RWPE2 (cell line): ENCODE data around the gene FOXA1.

Experiments
- ATAC-seq: fragments of 200-7000 bp; cut with Tn5 transposase; 3 replicates; pipeline ENCODE4 v1.9.1; 2021; ENCODE audit warnings: low read depth
- DNase-seq: peaks from one replicate; pipeline ENCODE4 v3.0.0-alpha.2; 2020; ENCODE audit warnings: low spot score
- H3K27ac ChIP-seq: fragments of 450-650 bp; 2 replicates; pipeline ENCODE4 v1.5.1; 2017; ENCODE audit warnings: mild to moderate bottlenecking; ENCODE audit not compliant: poor library complexity, severe bottlenecking
- H3K27me3 ChIP-seq: fragments of 250-450 bp; sonication (Bioruptor Pico); 2 replicates; pipeline ENCODE4 v1.5.1; 2021; ENCODE audit warnings: mild to moderate bottlenecking, moderate library complexity; ENCODE audit not compliant: insufficient read depth, poor library complexity, severe bottlenecking
- H3K36me3 ChIP-seq: fragments of 250-450 bp; sonication (Bioruptor Pico); 2 replicates; pipeline ENCODE4 v1.5.1; 2020; ENCODE audit warnings: low read depth, mild to moderate bottlenecking, moderate library complexity
- H3K4me1 ChIP-seq: fragments of 250-450 bp; sonication (Bioruptor Pico); 2 replicates; pipeline ENCODE4 v1.5.1; 2021; ENCODE audit warnings: mild to moderate bottlenecking, moderate library complexity; ENCODE audit not compliant: insufficient read depth, poor library complexity, severe bottlenecking
- H3K4me3 ChIP-seq: fragments of 250-450 bp; sonication (Bioruptor Pico); 2 replicates; pipeline ENCODE4 v1.5.1; 2021; ENCODE audit warnings: mild to moderate bottlenecking, moderate library complexity; ENCODE audit not compliant: severe bottlenecking
- H3K9me3 ChIP-seq: fragments of 250-450 bp; sonication (Bioruptor Pico); 2 replicates; pipeline ENCODE4 v1.5.1; 2021; ENCODE audit warnings: mild to moderate bottlenecking, moderate library complexity; ENCODE audit not compliant: severe bottlenecking
- CTCF ChIP-seq: fragments of 450-650 bp; IDR thresholded peaks from one replicate; pipeline ENCODE4 v1.5.1; 2017; ENCODE audit warnings: mild to moderate bottlenecking, moderate library complexity; ENCODE audit not compliant: poor library complexity, severe bottlenecking

Gene FOXA1

GRCh38 chr14:37616853-37617252, 21.8 kb upstream of the FOXA1 start:
- H3K36me3 ChIP-seq: no peaks in the 10 kb centered on the region
- no peak for DNase-seq
- H3K27me3 ChIP-seq: no peaks in the 10 kb centered on the region
- no peak for ATAC-seq
- H3K4me1 ChIP-seq: no peaks in the 10 kb centered on the region
- H3K4me3 ChIP-seq: no peak overlapping the region
- H3K27ac ChIP-seq: no peak overlapping the region
- no peak for TF ChIP-seq CTCF
- peaks cover 2% of the 10 kb centered on the region for H3K9me3 ChIP-seq

DNA sequence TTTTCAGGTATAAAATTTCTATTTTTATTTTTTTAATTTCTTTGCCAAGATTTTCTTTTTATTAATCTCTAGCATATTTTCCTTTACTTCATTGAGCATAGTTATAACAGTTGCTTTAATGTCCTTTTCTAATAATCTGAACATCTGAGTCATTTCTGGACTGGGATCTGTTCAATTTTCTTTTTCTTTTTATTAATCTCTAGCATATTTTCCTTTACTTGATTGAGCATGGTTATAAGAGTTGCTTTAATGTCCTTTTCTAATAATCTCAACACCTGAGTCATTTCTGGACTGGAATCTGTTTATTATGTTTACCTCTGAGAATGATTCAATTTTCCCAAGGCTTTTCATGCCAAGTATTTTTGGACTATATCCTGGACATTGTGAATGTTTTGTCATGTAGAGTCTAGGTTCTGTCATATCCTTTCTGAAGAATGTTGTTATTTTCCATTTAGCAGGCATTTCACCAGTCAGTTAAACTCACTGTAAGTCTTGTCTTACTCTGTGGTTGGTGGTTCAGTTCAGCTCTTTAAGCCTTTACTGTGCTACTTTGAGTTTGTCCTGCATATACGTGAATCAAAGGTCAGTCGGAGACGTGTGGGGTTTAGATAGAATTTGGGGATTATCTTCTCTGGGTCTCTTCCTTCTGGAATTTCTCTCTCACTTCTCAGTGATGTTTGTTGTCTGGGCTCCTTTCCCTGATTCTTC, 20.7 kb upstream of the FOXA1 start:
- Histone ChIP-seq H3K4me3 (no peak overlapping the region), H3K36me3 (no peaks in the 10 kb centered on the region), H3K27ac (no peak overlapping the region), H3K27me3 (no peaks in the 10 kb centered on the region), H3K9me3 (peaks cover 2% of the 10 kb centered on the region), H3K4me1 (no peaks in the 10 kb centered on the region)
- TF ChIP-seq CTCF: no peak
- DNase-seq (no peak), ATAC-seq (no peak)

DNA sequence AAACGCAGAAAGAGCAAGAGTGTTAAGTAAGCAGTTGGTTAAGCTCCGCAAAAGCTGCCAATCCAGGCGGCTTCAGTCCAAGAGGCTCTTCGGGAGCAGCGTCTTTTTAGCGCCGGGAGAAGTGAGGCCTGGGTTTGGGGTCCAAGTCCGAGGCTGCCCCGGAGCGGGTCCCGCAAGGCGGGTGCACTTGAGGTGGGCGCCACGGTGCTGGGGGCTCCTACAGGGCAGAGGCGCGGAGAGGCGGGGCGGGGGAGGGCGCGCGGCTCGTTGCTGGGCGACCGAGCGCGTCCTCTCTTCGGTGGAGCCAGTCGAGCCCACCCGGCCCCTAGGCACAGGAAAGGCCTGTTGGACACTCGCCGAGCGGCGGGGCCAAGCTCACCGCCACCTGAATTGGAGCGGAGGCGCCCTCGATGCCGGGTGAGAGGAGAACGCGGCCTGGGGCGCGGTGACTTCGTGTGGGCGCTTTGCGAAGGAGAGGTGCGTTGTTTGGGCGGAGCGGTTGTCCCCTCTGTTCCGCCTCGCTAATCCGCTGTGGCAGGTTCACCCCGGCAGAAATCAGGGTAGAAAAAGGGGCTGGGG, 16.0 kb upstream of the FOXA1 start:
- TF ChIP-seq CTCF: no peak
- no peaks in the 10 kb centered on the region for H3K36me3 ChIP-seq
- H3K4me3 ChIP-seq: no peak overlapping the region
- no peaks in the 10 kb centered on the region for H3K27me3 ChIP-seq
- H3K4me1 ChIP-seq: no peaks in the 10 kb centered on the region
- H3K9me3 ChIP-seq: peaks cover 2% of the 10 kb centered on the region
- DNase-seq: no peak
- no peak overlapping the region for H3K27ac ChIP-seq
- no peak for ATAC-seq

DNA sequence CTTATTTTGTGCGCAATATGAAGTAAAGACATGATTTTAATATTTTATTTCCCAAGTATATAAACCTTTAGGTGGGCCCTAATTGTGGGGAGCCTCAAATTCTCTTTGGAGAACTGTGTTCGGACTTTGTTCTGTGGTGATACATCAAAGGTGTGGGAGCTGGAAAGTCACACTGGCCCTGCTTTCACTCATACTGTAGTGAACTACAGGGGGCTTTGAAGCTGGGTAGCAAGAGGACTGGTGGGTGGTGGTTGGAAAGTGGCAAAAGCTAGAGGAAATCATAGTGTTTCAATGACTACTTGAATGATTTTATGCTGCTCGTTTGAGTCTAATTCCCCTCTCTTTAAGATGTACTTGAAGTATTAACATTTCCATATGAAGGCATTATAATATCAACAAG, 13.6 kb upstream of the FOXA1 start:
- Histone ChIP-seq H3K4me3 (no peak overlapping the region), H3K27me3 (no peaks in the 10 kb centered on the region), H3K4me1 (no peaks in the 10 kb centered on the region), H3K9me3 (no peaks in the 10 kb centered on the region), H3K36me3 (no peaks in the 10 kb centered on the region), H3K27ac (no peak overlapping the region)
- no peak for ATAC-seq
- no peak for TF ChIP-seq CTCF
- DNase-seq: no peak

DNA sequence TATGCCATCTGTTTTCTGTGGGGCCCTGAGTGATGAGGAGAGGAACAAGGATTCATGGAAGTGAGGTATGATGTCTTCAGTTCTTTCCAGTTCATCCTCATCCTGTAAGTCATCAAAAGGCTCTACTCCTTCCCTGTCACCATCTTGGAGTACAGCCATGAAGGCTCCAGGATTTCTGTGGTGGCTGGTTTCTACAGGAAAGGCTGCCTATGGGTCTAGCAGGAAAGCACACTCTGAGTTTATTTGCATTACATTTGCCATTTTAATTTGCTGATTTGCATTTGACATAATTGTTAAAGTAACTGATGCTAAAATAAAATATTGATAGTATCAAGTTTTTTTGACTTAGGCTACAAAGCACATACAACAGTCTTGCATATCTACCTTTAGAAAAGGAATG, 11.6 kb upstream of the FOXA1 start:
- Histone ChIP-seq H3K4me3 (no peak overlapping the region), H3K9me3 (no peaks in the 10 kb centered on the region), H3K27ac (no peak overlapping the region), H3K36me3 (no peaks in the 10 kb centered on the region), H3K4me1 (no peaks in the 10 kb centered on the region), H3K27me3 (no peaks in the 10 kb centered on the region)
- DNase-seq (no peak), ATAC-seq (no peak)
- TF ChIP-seq CTCF: no peak
